Gastrocnemius medialis (tissue), 4 donors: ENCODE measurements around the gene FZD4.

ENCODE experiments used
- POLR2A ChIP-seq, 2 donors: fragments of 450-650 bp; IDR thresholded peaks; one replicate each; pipeline ENCODE4 v1.6.1; 2017; ENCODE audit warnings: antibody characterized with exemption in 2 of 2, mild to moderate bottlenecking in 2 of 2, moderate library complexity in 2 of 2
- TF ChIP-seq, protein P1 (sequence below), 5 experiments: fragments of 450-650 bp in 3 of 5; fragments of 200-600 bp in 2 of 5; sonication (generic) in 2 of 5; IDR thresholded peaks in 4 of 5; conservative IDR thresholded peaks in 1 of 5; 1 replicate in 4 of 5; 2 replicates in 1 of 5; pipeline ENCODE4 v1.5.1; 2016 to 2019; ENCODE audit warnings: antibody characterized with exemption in 5 of 5, mild to moderate bottlenecking in 3 of 5, moderate library complexity in 3 of 5

DNA sequence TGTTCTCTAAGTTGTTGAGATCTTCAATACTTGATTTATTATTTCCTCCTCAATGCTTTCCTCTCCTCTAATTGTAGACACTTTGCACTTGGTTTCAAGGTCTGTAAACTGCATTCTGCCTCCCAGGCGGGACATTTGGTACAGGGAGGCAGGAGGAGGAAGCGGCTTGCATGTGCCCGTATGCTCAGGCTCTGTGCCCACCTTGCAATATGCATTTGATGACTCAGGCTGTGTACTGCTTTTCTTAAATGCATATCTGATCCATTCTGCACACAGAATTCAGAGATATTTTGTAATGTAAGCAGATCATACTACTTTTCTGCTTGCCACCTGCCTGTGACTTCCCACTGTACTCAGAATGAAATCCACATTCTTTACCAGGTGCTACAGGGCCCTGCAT, 55.0 kb downstream of the FZD4 start:
- TF ChIP-seq, protein P1, sequence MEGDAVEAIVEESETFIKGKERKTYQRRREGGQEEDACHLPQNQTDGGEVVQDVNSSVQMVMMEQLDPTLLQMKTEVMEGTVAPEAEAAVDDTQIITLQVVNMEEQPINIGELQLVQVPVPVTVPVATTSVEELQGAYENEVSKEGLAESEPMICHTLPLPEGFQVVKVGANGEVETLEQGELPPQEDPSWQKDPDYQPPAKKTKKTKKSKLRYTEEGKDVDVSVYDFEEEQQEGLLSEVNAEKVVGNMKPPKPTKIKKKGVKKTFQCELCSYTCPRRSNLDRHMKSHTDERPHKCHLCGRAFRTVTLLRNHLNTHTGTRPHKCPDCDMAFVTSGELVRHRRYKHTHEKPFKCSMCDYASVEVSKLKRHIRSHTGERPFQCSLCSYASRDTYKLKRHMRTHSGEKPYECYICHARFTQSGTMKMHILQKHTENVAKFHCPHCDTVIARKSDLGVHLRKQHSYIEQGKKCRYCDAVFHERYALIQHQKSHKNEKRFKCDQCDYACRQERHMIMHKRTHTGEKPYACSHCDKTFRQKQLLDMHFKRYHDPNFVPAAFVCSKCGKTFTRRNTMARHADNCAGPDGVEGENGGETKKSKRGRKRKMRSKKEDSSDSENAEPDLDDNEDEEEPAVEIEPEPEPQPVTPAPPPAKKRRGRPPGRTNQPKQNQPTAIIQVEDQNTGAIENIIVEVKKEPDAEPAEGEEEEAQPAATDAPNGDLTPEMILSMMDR (IDR thresholded peaks at IDR 0.05 in 4 of 5, conservative IDR thresholded peaks at IDR 0.05 in 1 of 5): no peak
- no peak for TF ChIP-seq POLR2A (IDR thresholded peaks at IDR 0.05)
